Measurements from ENCODE around the gene DOCK3.

DOCK3 gene

GRCh38 chr3:50674349-50675178 lies at the start of gene DOCK3:
TSS of gene DOCK3 (plus strand) at chr3:50674927. CDS start at chr3:50675264, 337 bp downstream.
- peak; percentile 74 for DNase-seq

- no peak for DNase-seq
Measured at GRCh38 chr3:50625231-50626182, 49.2 kb upstream of the DOCK3 start.

GRCh38 chr3:50626401-50626800 lies 48.3 kb upstream of the DOCK3 start:
- DNase-seq, result no peak

GRCh38 chr3:50627407-50628051 lies 47.2 kb upstream of the DOCK3 start:
- DNase-seq, result no peak

GRCh38 chr3:50628601-50629000 lies 46.1 kb upstream of the DOCK3 start:
- DNase-seq, result no peak

GRCh38 chr3:50630394-50630793 lies 44.3 kb upstream of the DOCK3 start:
- no peak for DNase-seq

- DNase-seq, result no peak
Measured at GRCh38 chr3:50630877-50631276, 43.9 kb upstream of the DOCK3 start.

- no peak for DNase-seq
Measured at GRCh38 chr3:50632450-50632849, 42.3 kb upstream of the DOCK3 start.

GRCh38 chr3:50633230-50633790 lies 41.4 kb upstream of the DOCK3 start:
- no peak for DNase-seq

GRCh38 chr3:50635066-50635465 lies 39.7 kb upstream of the DOCK3 start:
- no peak for DNase-seq

GRCh38 chr3:50637011-50637410 lies 37.7 kb upstream of the DOCK3 start:
- no peak for DNase-seq

- DNase-seq, result no peak
Measured at GRCh38 chr3:50637945-50638344, 36.8 kb upstream of the DOCK3 start.

- DNase-seq, result no peak
Measured at GRCh38 chr3:50639055-50639494, 35.7 kb upstream of the DOCK3 start.

- DNase-seq, result no peak
Measured at GRCh38 chr3:50642382-50642781, 32.3 kb upstream of the DOCK3 start.

GRCh38 chr3:50644561-50644960 lies 30.2 kb upstream of the DOCK3 start:
- no peak for DNase-seq

- DNase-seq, result no peak
Measured at GRCh38 chr3:50645378-50645777, 29.3 kb upstream of the DOCK3 start.

- no peak for DNase-seq
Measured at GRCh38 chr3:50648313-50648712, 26.4 kb upstream of the DOCK3 start.

- DNase-seq, result no peak
Measured at GRCh38 chr3:50648944-50649343, 25.8 kb upstream of the DOCK3 start.

- no peak for DNase-seq
Measured at GRCh38 chr3:50649451-50649931, 25.2 kb upstream of the DOCK3 start.

- DNase-seq, result no peak
Measured at GRCh38 chr3:50650018-50650417, 24.7 kb upstream of the DOCK3 start.

- no peak for DNase-seq
Measured at GRCh38 chr3:50651445-50651844, 23.3 kb upstream of the DOCK3 start.

- no peak for DNase-seq
Measured at GRCh38 chr3:50651920-50652529, 22.7 kb upstream of the DOCK3 start.

Measured in activated T-cell treated with anti-CD3 and anti-CD28 coated beads, Interleukin-2, amount 50 U/mL, for 1 hour (primary cell).